Skeletal muscle satellite cell (primary cell): Measurements from ENCODE around the gene DRD3.

ENCODE experiments used
- H3K27me3 ChIP-seq: 2 replicates; pipeline ENCODE4 v1.7.0; 2013; ENCODE audit warnings: low read length; ENCODE audit not compliant: control insufficient read depth, insufficient read depth
- H3K36me3 ChIP-seq: 2 replicates; pipeline ENCODE4 v1.7.0; 2013; ENCODE audit warnings: mild to moderate bottlenecking, control low read depth, low read length; ENCODE audit not compliant: insufficient read depth
- H3K4me1 ChIP-seq: 2 replicates; pipeline ENCODE4 v1.7.0; 2013; ENCODE audit warnings: low read length; ENCODE audit not compliant: control insufficient read depth, insufficient read depth
- H3K4me2 ChIP-seq: 2 replicates; pipeline ENCODE4 v1.7.0; 2013; ENCODE audit warnings: mild to moderate bottlenecking, low read length
- H3K4me3 ChIP-seq: 2 replicates; pipeline ENCODE4 v1.7.0; 2013; ENCODE audit warnings: low read length
- H3K9ac ChIP-seq: 2 replicates; pipeline ENCODE4 v1.7.0; 2013; ENCODE audit warnings: mild to moderate bottlenecking, low read depth, low read length, moderate library complexity
- H3K9me3 ChIP-seq: replicated peaks from 2 replicates; pipeline ENCODE4 v1.7.0; 2013; ENCODE audit warnings: mild to moderate bottlenecking, control low read depth, low read length

DRD3 gene

DNA sequence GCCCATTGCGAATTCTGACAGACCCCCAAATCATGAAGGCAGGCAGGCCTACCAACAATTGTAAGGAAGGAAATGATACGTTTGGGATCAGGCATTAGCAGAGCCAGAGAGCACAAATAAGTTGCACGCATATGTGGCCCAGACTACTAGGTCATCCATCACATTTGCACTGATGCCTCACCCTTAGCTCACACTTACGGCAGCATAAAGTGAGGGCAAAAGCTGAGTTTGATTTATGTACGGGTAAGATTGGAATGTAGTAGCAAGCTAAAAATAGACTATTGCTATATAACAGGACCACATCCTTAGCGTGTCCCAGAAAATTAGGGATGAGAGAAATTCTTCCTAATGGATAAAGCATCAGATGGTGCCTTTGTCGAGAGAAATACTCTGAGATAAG lies 63.7 kb downstream of the DRD3 start:
- Histone ChIP-seq H3K36me3 (no peaks in the 10 kb centered on the region), H3K4me3 (no peak overlapping the region), H3K9ac (no peak overlapping the region), H3K9me3 (no peaks in the 10 kb centered on the region), H3K4me2 (no peak overlapping the region), H3K4me1 (no peaks in the 10 kb centered on the region), H3K27me3 (peaks cover 5% of the 10 kb centered on the region)

DNA sequence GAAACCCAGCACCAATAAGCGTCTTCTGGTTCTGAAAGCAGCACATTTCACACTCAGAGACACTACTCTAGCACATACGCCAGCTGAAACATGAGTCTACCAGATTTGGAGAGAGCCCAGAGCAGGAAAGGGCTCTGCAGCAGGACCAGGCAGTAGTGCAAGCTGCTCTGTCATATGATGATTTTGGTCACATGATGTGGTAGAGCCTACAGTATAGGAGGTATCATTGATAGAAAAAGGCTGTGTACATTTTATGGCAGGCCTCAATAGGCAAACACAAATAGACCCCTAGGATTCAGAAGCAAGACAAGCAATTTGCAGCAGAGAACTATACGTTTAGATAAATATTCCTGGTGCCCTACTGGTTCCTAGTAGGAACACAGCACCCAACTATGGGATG lies 64.1 kb downstream of the DRD3 start:
- Histone ChIP-seq H3K4me3 (no peak overlapping the region), H3K9ac (no peak overlapping the region), H3K36me3 (no peaks in the 10 kb centered on the region), H3K9me3 (no peaks in the 10 kb centered on the region), H3K4me2 (no peak overlapping the region), H3K4me1 (no peaks in the 10 kb centered on the region), H3K27me3 (peaks cover 6% of the 10 kb centered on the region)

DNA sequence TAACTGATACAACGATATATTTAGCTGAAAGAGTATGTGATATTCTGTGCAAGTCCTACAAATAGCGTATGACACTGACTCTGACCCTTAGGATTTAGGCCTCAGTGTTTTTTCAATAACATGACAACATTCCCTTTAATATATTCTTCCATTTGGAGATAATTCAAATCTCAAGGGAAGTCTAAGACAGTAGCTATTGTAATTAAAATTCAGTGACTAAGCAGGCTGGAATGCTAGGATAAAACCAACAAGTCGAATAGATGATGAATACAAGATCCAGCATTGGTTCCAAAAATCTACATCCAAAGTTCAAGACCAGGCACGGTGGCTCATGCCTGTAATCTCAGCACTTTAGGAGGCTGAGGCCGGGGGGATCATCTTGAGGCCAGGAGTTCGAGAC lies 66.2 kb downstream of the DRD3 start:
- Histone ChIP-seq H3K4me1 (no peaks in the 10 kb centered on the region), H3K27me3 (peaks cover 10% of the 10 kb centered on the region), H3K4me2 (no peak overlapping the region), H3K4me3 (no peak overlapping the region), H3K9ac (no peak overlapping the region), H3K9me3 (no peaks in the 10 kb centered on the region), H3K36me3 (no peaks in the 10 kb centered on the region)

DNA sequence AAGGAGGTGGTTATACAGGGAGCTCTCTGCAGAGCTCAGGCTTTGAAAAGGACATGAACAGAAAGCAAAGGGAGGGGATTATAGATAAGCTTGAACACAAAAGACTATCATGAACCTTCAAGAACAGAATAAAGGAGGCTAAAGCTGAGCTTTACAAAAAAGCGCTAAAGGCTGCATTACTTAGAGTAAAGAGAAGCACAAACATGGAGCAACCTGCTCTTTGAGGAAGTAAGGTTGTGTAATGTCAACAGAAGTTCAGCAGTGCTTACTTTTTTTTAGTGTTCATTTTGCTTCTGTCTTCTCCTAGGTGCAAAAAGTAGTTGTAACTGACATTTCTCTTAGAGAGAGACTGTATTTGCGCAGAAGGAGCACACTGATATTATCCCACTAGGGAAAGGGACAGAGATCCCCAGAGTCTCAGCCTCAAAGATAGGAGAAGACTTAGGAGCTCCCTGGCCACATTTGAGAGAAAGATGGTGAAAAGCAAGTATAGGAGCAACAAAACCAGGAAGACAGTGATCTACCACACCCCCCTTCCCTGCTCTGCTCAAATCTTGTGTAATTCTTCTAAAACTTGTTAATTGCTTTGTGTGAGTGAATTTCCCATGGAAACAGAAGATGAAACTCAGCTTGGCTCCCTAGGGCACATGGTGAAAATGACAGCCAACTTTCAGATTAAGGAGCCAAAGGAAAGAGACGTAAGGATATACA lies 67.6 kb downstream of the DRD3 start:
- H3K9me3 ChIP-seq: no peaks in the 10 kb centered on the region
- no peak overlapping the region for H3K4me2 ChIP-seq

DNA sequence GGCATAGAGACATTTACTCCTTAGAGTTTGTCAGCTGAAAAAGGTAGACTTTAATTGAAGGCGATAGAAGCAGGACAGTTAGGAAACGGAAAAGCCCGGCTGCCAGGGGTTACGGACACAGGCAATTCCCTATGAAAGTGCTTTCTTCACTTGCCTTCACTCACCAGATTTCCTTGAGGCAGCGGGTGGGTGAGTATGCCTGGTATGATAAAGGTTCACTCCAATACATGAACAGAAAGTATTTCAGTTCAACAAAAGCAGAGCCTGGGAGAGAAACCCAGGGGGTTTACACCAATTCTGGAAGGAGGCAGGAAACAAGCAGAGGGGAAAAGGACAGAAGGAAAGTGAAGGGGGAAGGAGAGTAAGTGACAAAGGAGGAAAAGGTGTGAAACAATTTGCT lies 68.4 kb downstream of the DRD3 start:
- H3K4me3 ChIP-seq: no peak overlapping the region
- no peak overlapping the region for H3K9ac ChIP-seq
- no peaks in the 10 kb centered on the region for H3K9me3 ChIP-seq
- H3K4me2 ChIP-seq: no peak overlapping the region
- H3K36me3 ChIP-seq: no peaks in the 10 kb centered on the region
- no peaks in the 10 kb centered on the region for H3K4me1 ChIP-seq
- H3K27me3 ChIP-seq: peaks cover 10% of the 10 kb centered on the region

More for the DNA sequence above, 67.6 kb downstream of the DRD3 start:
- no peaks in the 10 kb centered on the region for H3K36me3 ChIP-seq
- H3K27me3 ChIP-seq: peaks cover 10% of the 10 kb centered on the region
- no peak overlapping the region for H3K4me3 ChIP-seq
- H3K9ac ChIP-seq: no peak overlapping the region
- no peaks in the 10 kb centered on the region for H3K4me1 ChIP-seq

DNA sequence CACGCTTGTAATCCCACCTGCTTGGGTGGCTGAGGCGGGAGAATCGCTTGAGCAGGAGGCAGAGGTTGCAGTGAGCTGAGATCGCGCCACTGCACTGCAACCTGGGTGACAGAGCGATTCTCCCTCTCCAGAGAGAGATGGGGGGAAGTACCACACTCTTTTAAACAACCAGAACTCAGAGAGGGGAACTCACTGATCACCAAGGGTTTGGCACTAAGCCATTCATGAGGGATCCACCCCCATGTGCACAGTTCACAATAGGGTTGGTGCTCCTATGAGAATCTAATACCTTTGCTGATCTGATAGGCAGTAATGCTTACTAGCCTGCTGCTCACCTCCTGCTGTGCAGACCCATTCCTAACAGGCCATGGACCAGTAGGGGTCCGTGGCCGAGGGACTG lies 70.7 kb downstream of the DRD3 start:
- no peak overlapping the region for H3K4me2 ChIP-seq
- H3K9ac ChIP-seq: no peak overlapping the region
- H3K9me3 ChIP-seq: no peaks in the 10 kb centered on the region
- H3K36me3 ChIP-seq: no peaks in the 10 kb centered on the region
- H3K4me3 ChIP-seq: no peak overlapping the region
- H3K27me3 ChIP-seq: peaks cover 10% of the 10 kb centered on the region
- H3K4me1 ChIP-seq: no peaks in the 10 kb centered on the region

DNA sequence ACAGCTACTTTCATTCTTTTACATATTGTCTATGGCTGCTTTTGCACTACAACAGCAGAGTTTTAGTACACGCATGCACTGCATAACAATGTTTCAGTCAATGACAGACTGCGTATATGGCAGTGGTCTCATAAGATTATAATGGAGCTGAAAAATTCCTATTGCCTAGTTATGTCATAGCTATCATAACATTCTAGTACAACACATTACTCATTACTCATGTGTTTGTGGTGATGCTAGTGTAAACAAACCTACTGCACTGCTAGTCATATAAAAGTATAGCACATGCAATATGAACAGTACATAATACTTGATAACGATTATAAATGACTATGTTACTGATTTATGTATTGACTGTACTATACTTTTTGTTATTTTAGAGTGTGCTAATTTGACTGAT lies 74.4 kb downstream of the DRD3 start:
- Histone ChIP-seq H3K9me3 (no peaks in the 10 kb centered on the region), H3K27me3 (peaks cover 1% of the 10 kb centered on the region)

DNA sequence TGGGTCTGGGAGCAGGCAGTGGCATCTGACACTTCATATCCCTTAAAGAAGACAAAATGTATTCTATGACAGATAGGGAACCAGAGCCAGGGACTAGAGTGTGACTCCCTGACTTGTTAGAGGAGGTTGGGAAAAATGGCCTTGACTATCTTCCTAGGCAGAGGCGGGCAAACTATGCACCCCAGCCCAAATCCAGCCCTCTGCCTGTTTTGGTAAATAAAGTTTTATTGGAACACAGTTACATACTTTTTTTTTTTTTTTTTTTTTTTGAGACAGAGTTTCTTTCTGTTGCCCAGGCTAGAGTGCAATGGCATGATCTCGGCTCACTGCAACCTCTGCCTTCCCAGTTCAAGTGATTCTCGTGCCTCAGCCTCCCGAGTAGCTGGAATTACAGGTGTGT lies 75.0 kb downstream of the DRD3 start:
- H3K4me1 ChIP-seq: no peaks in the 10 kb centered on the region
- H3K36me3 ChIP-seq: no peaks in the 10 kb centered on the region
- H3K27me3 ChIP-seq: no peaks in the 10 kb centered on the region
- no peak overlapping the region for H3K4me3 ChIP-seq
- H3K4me2 ChIP-seq: no peak overlapping the region
- H3K9me3 ChIP-seq: no peaks in the 10 kb centered on the region
- H3K9ac ChIP-seq: no peak overlapping the region

More for the DNA sequence above, 74.4 kb downstream of the DRD3 start:
- Histone ChIP-seq H3K4me2 (no peak overlapping the region), H3K4me1 (no peaks in the 10 kb centered on the region), H3K4me3 (no peak overlapping the region), H3K9ac (no peak overlapping the region), H3K36me3 (no peaks in the 10 kb centered on the region)

DNA sequence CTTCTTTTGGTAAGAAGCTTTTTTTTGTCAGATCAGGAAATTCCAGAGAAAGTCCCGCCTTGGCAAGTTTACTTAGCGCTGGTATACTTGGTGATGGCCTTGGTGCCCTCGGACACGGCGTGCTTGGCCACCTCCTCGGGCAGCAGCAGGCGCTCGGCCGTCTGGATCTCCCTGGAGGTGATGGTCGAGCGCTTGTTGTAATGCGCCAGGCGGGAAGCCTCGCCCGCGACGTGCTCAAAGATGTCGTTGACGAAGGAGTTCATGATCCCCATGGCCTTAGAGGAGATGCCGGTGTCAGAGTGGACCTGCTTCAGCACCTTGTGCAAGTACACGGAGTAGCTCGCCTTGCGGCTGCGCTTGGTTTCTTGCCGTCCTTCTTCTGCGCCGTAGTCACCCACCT lies 75.7 kb downstream of the DRD3 start:
- no peaks in the 10 kb centered on the region for H3K4me1 ChIP-seq
- H3K36me3 ChIP-seq: no peaks in the 10 kb centered on the region
- no peak overlapping the region for H3K4me2 ChIP-seq
- H3K9ac ChIP-seq: no peak overlapping the region
- H3K9me3 ChIP-seq: no peaks in the 10 kb centered on the region
- no peaks in the 10 kb centered on the region for H3K27me3 ChIP-seq
- H3K4me3 ChIP-seq: no peak overlapping the region

DNA sequence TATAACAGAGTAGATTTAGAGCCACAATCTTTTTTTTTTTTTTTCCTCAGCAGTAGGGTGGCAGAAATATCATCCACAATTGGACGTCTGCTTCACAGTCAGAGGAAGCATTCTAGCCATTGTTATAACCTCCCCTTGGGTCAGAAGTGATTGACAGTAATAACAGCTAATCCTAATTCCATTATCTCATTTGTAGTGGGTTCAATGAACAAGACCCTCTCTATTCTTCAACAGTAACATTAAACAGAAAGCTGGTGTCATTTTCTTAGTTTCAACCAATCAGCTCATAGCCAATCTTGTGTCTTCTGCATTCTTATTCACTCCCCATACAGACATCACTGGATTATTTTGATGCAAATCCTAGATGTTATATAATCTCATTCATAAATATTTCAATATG lies 77.8 kb downstream of the DRD3 start:
- no peak overlapping the region for H3K4me3 ChIP-seq
- no peaks in the 10 kb centered on the region for H3K4me1 ChIP-seq
- H3K9ac ChIP-seq: no peak overlapping the region
- H3K9me3 ChIP-seq: no peaks in the 10 kb centered on the region
- no peaks in the 10 kb centered on the region for H3K36me3 ChIP-seq
- no peaks in the 10 kb centered on the region for H3K27me3 ChIP-seq
- H3K4me2 ChIP-seq: no peak overlapping the region

DNA sequence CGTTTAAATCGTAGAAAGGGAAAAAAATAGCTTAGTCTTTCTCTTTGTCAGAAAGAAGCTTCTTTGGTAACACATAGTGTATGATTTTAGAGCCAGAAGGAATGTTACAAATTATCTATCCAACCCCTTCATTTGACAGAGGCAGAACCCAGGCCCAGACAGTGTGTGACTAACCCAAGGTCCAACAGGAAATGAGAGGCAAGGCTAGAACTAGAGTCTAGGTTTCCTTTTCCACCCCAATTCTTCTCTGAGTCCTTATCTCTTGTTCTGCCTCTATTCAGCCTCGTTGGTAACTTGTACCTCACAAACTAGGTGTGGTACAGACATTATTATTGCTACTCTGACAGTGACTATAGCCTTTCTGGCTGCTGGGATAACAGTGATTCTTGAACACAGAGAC lies 83.1 kb downstream of the DRD3 start:
- Histone ChIP-seq H3K36me3 (no peaks in the 10 kb centered on the region), H3K27me3 (no peaks in the 10 kb centered on the region), H3K4me3 (no peak overlapping the region), H3K9me3 (no peaks in the 10 kb centered on the region), H3K4me2 (no peak overlapping the region), H3K9ac (no peak overlapping the region), H3K4me1 (peaks cover 13% of the 10 kb centered on the region)

DNA sequence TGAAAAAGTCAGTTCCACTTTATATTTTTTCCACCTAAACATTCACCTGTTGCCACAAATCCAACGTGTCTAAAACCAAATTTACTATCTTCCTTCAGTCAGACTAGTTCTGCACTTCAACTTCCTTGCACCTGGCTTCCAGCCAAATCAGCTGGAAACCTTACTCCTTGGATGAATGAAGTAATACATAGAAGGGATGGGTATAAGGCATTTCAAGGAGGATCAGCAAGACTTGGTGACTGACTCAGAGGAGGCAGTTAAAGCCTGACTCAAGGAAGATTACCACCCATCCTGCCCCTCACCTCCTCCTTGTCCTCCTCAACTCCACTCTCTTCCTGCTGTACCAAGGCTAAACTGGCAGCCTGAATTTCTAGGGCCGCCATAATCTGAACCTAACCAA lies 85.3 kb downstream of the DRD3 start:
- Histone ChIP-seq H3K4me1 (peaks cover 13% of the 10 kb centered on the region), H3K4me2 (no peak overlapping the region), H3K9me3 (no peaks in the 10 kb centered on the region), H3K9ac (no peak overlapping the region), H3K4me3 (no peak overlapping the region), H3K27me3 (no peaks in the 10 kb centered on the region), H3K36me3 (no peaks in the 10 kb centered on the region)
